Naive thymus-derived CD4-positive, alpha-beta T cell (primary cell): ENCODE data around the gene TTC39A. TPM values are rescaled to one million over a fixed set of nuclear protein-coding genes. Genes with fewer than 3 reads are reported as not detected.

Source experiments
- ATAC-seq: fragments of 150-1000 bp; cut with Tn5 transposase; 2 replicates; pipeline ENCODE4 v1.10.0; 2021; ENCODE audit warnings: mild to moderate bottlenecking, moderate library complexity
- CTCF ChIA-PET: fragments of 350-600 bp; sonication (Branson Sonifier 250); formaldehyde crosslinking; loops from one replicate; lab custom pipeline; 2021; ENCODE audit warnings: antibody characterized with exemption; lab: Charles Lee
- POLR2A ChIA-PET: fragments of 350-600 bp; sonication (Branson Sonifier 250); formaldehyde crosslinking; loops from one replicate; lab custom pipeline; 2021; ENCODE audit warnings: antibody characterized with exemption, inconsistent platforms; lab: Charles Lee
- DNase-seq, 9 donors: peaks; one replicate each; pipeline versions ENCODE4 v3.0.0 to v3.0.0-alpha.2; 2020 to 2022; ENCODE audit warnings: mixed read lengths in 1 of 9
- H3K27ac ChIP-seq: one replicate; pipeline ENCODE4 v1.7.0; 2013; ENCODE audit warnings: mild to moderate bottlenecking, low read depth, low read length, moderate library complexity
- H3K27me3 ChIP-seq, 2 donors: one replicate each; pipeline ENCODE4 v1.7.0; 2013; ENCODE audit warnings: low read length in 2 of 2, mild to moderate bottlenecking in 2 of 2, moderate library complexity in 2 of 2; ENCODE audit not compliant: control insufficient read depth in 2 of 2, insufficient read depth in 2 of 2
- H3K36me3 ChIP-seq, 3 experiments: 1 replicate in 2 of 3; 2 replicates in 1 of 3; pipeline ENCODE4 v1.7.0; 2013; ENCODE audit warnings: low read length in 3 of 3, mild to moderate bottlenecking in 3 of 3, moderate library complexity in 1 of 3; ENCODE audit not compliant: insufficient read depth in 3 of 3, control insufficient read depth in 2 of 3
- H3K4me1 ChIP-seq, 2 donors: one replicate each; pipeline ENCODE4 v1.7.0; 2013; ENCODE audit warnings: low read length in 2 of 2, mild to moderate bottlenecking in 2 of 2, moderate library complexity in 1 of 2; ENCODE audit not compliant: control insufficient read depth in 2 of 2, insufficient read depth in 2 of 2
- H3K4me3 ChIP-seq: 2 replicates; pipeline ENCODE4 v1.7.0; 2013; ENCODE audit warnings: mild to moderate bottlenecking, low read length
- H3K9me3 ChIP-seq, 3 experiments: 1 replicate in 2 of 3; 2 replicates in 1 of 3; pipeline ENCODE4 v1.7.0; 2013; ENCODE audit warnings: low read length in 3 of 3; ENCODE audit not compliant: control insufficient read depth in 2 of 3
- H3K27ac Mint-ChIP-seq, 9 donors: one replicate each; pipeline ENCODE4 v1.8.0; 2020 to 2022; ENCODE audit warnings: mixed read lengths in 9 of 9, mild to moderate bottlenecking in 8 of 9, moderate library complexity in 5 of 9, inconsistent platforms in 2 of 9
- H3K27me3 Mint-ChIP-seq, 5 donors: one replicate each; pipeline ENCODE4 v1.8.0; 2021 to 2022; ENCODE audit warnings: mixed read lengths in 5 of 5, mild to moderate bottlenecking in 1 of 5
- H3K36me3 Mint-ChIP-seq, 5 donors: one replicate each; pipeline ENCODE4 v1.8.0; 2020 to 2022; ENCODE audit warnings: mixed read lengths in 5 of 5, mild to moderate bottlenecking in 3 of 5, inconsistent platforms in 1 of 5
- H3K4me1 Mint-ChIP-seq, 7 donors: one replicate each; pipeline ENCODE4 v1.8.0; 2020 to 2022; ENCODE audit warnings: mixed read lengths in 7 of 7, mild to moderate bottlenecking in 3 of 7, inconsistent platforms in 1 of 7
- H3K4me3 Mint-ChIP-seq, 10 donors: one replicate each; pipeline ENCODE4 v1.8.0; 2020 to 2022; ENCODE audit warnings: mild to moderate bottlenecking in 10 of 10, mixed read lengths in 10 of 10, moderate library complexity in 6 of 10, inconsistent platforms in 2 of 10
- H3K9me3 Mint-ChIP-seq, 11 donors: one replicate each; pipeline ENCODE4 v1.8.0; 2020 to 2022; ENCODE audit warnings: mixed read lengths in 11 of 11, mild to moderate bottlenecking in 4 of 11, inconsistent platforms in 1 of 11, moderate library complexity in 1 of 11
- intact Hi-C, 2 donors: fragments of 100-400 bp; cut with micrococcal nuclease; formaldehyde crosslinking; loops; one replicate each; pipeline ENCODE4 v1.15.1; 2023
- polyA plus RNA-seq, 2 donors: library from polyadenylated mRNA; unstranded; fragments of 300-500 nt; fragmentation: Illumina TruSeq; gene quantifications; one replicate each; pipeline ENCODE4 v1.2.3, GENCODE V29; 2021
- total RNA-seq, 6 experiments: library from RNA in 5 of 6; stranded (reverse) in 5 of 6; gene quantifications; 1 replicate in 5 of 6; 2 replicates in 1 of 6; pipeline ENCODE4 v1.2.3 and lab custom pipeline; 2021 to 2026

The TTC39A gene
- total and polyA plus RNA-seq, 7 experiments from 2014 or later = 0.16 TPM; not detected in 6

DNA sequence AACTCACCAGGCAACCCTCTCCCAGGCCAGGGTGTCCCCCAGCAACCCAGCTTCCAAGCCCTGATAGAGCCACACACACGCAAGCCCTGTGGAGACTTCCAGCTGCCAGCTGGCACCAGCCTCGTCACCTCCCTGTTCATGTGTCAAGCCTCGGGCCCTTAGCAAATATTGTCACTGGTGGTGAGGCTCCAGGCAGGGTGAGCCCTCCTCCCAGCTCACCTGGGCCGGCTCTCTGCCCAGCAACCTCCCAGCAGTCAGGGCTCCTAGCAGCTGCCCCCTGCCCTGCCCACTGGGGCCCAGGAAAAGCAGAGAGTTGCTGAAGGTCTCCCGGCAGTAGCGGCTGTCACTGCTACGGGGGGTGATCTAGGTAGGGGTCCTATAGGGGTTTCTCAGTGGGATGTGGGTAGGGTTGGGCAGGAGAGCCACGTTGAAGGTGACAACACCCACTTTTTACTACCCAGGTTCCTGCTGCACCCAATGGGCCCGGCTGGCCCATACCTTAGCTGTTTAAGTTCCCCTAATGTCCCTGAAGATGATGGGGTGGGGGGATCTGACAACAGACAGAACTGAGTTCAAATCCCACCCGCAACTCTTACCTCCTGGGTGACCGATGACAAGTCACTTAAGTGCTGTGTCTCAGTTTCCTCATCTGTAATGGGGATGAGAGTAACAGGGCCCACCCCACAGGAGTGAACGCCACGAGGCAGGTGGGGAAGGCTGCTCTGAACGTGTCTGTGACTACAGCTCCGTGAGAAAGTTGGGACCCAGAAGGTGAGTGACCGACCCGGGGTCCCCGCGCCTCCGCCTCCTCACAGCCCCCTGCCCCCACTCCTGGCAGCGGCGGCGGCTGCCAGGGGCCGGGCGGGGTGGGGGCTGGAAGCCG, 678 bp downstream of the TTC39A start:
- Histone ChIP-seq H3K4me1 (no peaks in the 10 kb centered on the region), H3K27ac (no peak overlapping the region), H3K4me3 (no peak overlapping the region), H3K36me3 (no peaks in the 10 kb centered on the region), H3K27me3 (peaks cover 5 to 11% of the 10 kb centered on the region in 2 donors), H3K9me3 (no peaks in the 10 kb centered on the region)
- H3K27ac Mint-ChIP-seq = no peak overlapping the region
- no peaks in the 10 kb centered on the region for H3K9me3 Mint-ChIP-seq
- POLR2A ChIA-PET = no interaction called here
- H3K4me3 Mint-ChIP-seq = peak overlapping the region in 8 of 10 donors; percentile 16 to 71 (median 51)
- intact Hi-C loops = loop anchor here in 1 of 2 donors (10.0 kb wide), 1 partner anchor 435 kb away; no protein-coding TSS in a partner anchor
- CTCF ChIA-PET = no interaction called here
- peaks cover 0 to 9% (median 5%) of the 10 kb centered on the region in 7 donors for H3K4me1 Mint-ChIP-seq
- H3K27me3 Mint-ChIP-seq = peaks cover 27 to 42% (median 30%) of the 10 kb centered on the region in 5 donors
- peaks cover 0 to 4% (median 0%) of the 10 kb centered on the region in 5 donors for H3K36me3 Mint-ChIP-seq
- DNase-seq = no peak
- no peak for ATAC-seq

DNA sequence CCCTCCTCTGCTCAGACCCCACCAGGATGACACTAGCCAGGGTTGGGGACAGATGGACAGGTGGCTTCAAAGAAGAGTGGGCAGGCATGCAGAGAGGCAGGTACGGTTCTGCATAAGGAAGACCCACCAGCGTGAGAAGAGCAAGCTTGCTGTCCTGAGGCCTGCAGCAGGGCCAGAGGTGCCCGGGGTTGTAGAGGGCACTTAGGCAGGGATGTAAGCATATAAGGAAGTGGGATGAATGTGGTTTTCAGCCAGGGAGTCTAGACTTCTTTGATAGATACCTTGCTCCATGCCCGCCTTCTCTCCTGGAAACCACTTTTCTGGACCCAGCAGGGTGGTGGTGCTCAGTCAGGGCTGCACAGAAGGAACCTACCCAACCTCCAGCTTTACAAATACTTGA, 1.4 kb downstream of the TTC39A start:
- Mint-ChIP-seq H3K27ac (no peak overlapping the region), H3K4me3 (peak overlapping the region in 9 of 10 donors; percentile 25 to 71 (median 45)), H3K27me3 (peaks cover 27 to 42% (median 30%) of the 10 kb centered on the region in 5 donors), H3K4me1 (peaks cover 0 to 9% (median 5%) of the 10 kb centered on the region in 7 donors), H3K9me3 (no peaks in the 10 kb centered on the region), H3K36me3 (peaks cover 0 to 4% (median 0%) of the 10 kb centered on the region in 5 donors)
- intact Hi-C loops = no loop called here
- POLR2A ChIA-PET = no interaction called here
- Histone ChIP-seq H3K4me3 (no peak overlapping the region), H3K27me3 (peaks cover 5 to 11% of the 10 kb centered on the region in 2 donors), H3K9me3 (no peaks in the 10 kb centered on the region), H3K27ac (no peak overlapping the region), H3K4me1 (no peaks in the 10 kb centered on the region), H3K36me3 (no peaks in the 10 kb centered on the region)
- DNase-seq (no peak), ATAC-seq (no peak)
- CTCF ChIA-PET = no interaction called here

DNA sequence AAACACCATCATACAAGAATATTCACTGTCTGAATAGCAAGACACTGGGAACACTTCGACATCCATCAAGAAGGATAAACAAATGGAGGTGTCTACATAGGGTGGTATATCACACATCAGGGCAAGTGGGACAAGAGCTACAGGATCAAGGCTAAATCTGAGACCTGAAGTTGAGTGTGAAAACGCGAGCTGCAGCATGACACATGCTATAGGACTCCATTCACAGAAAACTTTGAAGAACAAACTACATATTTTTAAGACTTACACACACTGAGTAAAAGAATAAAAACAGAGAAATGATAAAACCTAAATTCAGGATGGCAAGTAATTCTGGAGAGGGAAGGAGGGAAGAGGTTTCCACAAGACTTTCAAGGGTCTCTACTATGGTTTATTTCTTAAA, 2.1 kb downstream of the TTC39A start:
- Histone ChIP-seq H3K27me3 (peaks cover 5 to 11% of the 10 kb centered on the region in 2 donors), H3K4me3 (no peak overlapping the region), H3K4me1 (no peaks in the 10 kb centered on the region), H3K9me3 (no peaks in the 10 kb centered on the region), H3K36me3 (no peaks in the 10 kb centered on the region), H3K27ac (no peak overlapping the region)
- Mint-ChIP-seq H3K4me3 (peak overlapping the region in 1 of 10 donors; percentile 21), H3K27ac (no peak overlapping the region), H3K36me3 (peaks cover 0 to 4% (median 0%) of the 10 kb centered on the region in 5 donors), H3K4me1 (peaks cover 0 to 9% (median 5%) of the 10 kb centered on the region in 7 donors), H3K27me3 (peaks cover 27 to 45% (median 30%) of the 10 kb centered on the region in 5 donors), H3K9me3 (no peaks in the 10 kb centered on the region)
- CTCF ChIA-PET = no interaction called here
- no peak for DNase-seq
- intact Hi-C loops = no loop called here
- POLR2A ChIA-PET = no interaction called here
- no peak for ATAC-seq

DNA sequence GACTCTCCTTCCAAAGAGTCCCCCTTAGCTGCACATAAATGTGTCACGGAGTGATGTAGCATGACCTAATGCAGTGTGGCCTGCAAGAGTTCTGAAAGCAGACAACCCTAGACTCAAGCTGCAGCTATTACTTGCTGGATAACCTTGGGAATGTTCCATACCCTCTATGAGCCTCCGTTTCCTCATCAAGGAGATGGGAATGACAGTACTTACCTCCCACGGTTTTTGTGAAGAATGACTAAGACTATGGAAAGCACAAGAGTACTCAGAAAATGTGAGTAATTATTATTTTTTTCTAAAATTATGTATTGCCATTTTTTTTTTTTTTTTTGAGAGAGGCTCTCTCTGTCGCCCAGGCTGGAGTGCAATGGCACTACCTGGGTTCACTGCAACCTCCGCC, 3.0 kb downstream of the TTC39A start:
- ATAC-seq (no peak), DNase-seq (no peak)
- H3K9me3 ChIP-seq = no peaks in the 10 kb centered on the region
- H3K27me3 ChIP-seq = peaks cover 5 to 11% of the 10 kb centered on the region in 2 donors
- intact Hi-C loops = no loop called here
- H3K4me3 ChIP-seq = no peak overlapping the region
- no peaks in the 10 kb centered on the region for H3K36me3 ChIP-seq
- no peaks in the 10 kb centered on the region for H3K4me1 ChIP-seq
- no peaks in the 10 kb centered on the region for H3K9me3 Mint-ChIP-seq
- POLR2A ChIA-PET = no interaction called here
- peaks cover 0 to 4% (median 0%) of the 10 kb centered on the region in 5 donors for H3K36me3 Mint-ChIP-seq
- CTCF ChIA-PET = no interaction called here
- H3K4me1 Mint-ChIP-seq = peaks cover 0 to 9% (median 5%) of the 10 kb centered on the region in 7 donors
- no peak overlapping the region for H3K27ac Mint-ChIP-seq
- peaks cover 27 to 50% (median 30%) of the 10 kb centered on the region in 5 donors for H3K27me3 Mint-ChIP-seq
- no peak overlapping the region for H3K27ac ChIP-seq
- no peak overlapping the region for H3K4me3 Mint-ChIP-seq

DNA sequence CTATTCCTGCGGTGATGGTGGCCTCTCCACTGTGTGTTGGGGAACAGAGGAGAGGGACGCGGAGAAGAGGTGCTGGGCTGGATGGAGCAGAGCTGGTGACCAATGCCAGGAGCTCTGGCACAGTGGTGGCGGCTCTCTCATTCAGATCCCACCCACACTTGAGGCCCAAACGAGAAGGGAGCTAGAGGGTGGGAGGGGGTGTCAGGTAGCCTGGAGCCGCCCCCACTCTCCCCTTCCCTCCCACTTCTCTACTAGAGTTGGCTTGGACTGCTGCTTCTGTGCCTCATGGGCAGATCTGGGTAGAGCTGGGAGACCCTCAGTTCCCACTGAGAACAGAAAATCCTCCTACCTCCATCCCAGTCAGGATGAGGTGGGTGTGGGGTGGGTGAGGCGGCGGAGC, 3.5 kb downstream of the TTC39A start:
- no peak overlapping the region for H3K4me3 Mint-ChIP-seq
- peaks cover 0 to 9% (median 5%) of the 10 kb centered on the region in 7 donors for H3K4me1 Mint-ChIP-seq
- ChIA-PET POLR2A (no interaction called here), CTCF (no interaction called here)
- intact Hi-C loops = no loop called here
- ATAC-seq (no peak), DNase-seq (no peak)
- H3K27me3 Mint-ChIP-seq = peaks cover 26 to 49% (median 29%) of the 10 kb centered on the region in 5 donors
- H3K36me3 Mint-ChIP-seq = peaks cover 0 to 4% (median 0%) of the 10 kb centered on the region in 5 donors
- H3K27me3 ChIP-seq = peaks cover 5 to 11% of the 10 kb centered on the region in 2 donors
- no peaks in the 10 kb centered on the region for H3K36me3 ChIP-seq
- no peak overlapping the region for H3K4me3 ChIP-seq
- H3K27ac ChIP-seq = no peak overlapping the region
- no peak overlapping the region for H3K27ac Mint-ChIP-seq
- no peaks in the 10 kb centered on the region for H3K9me3 ChIP-seq
- H3K4me1 ChIP-seq = no peaks in the 10 kb centered on the region
- no peaks in the 10 kb centered on the region for H3K9me3 Mint-ChIP-seq

DNA sequence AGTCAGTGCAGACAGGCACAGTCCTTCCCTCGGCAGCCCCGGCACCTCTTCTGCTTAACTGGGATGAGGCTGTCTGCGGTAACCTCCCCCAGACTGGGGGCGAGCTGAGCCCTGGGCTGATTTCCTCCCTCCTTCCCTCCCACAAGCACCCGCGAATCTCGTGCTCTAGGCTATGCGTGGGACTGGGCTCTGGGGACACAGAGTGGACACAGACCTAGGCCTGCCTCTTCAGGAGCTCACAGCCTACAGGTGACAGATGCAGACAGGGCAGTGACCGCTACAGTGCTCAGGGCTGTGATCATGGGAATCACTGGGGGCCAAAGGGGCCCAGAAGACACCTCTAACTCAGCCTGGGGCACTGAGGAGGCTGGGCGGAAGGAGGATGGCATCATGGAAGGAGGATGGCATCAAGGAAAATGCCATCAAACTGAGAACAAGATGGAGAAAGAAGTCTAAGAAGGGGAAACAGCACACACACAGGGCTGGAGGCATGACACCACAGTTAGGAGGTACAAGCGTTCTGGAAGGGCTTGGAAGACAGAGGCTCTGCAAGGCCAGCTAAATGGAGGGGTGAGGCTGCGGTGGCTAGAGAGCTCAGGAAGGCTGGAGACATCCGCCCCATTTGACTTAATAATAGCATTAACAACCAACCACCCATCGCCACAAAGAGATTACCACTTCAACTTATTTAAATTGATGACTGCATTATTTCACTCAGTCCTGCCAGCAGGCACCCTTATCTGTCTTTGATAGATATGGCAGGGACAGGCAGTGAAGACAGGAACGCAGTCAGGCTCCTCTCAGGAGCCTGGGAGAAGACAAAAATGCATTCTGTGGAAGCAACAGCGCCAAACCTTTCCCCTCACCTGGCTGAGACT, 4.2 kb downstream of the TTC39A start:
- Histone ChIP-seq H3K36me3 (no peaks in the 10 kb centered on the region), H3K9me3 (no peaks in the 10 kb centered on the region), H3K4me1 (no peaks in the 10 kb centered on the region), H3K4me3 (no peak overlapping the region), H3K27me3 (peaks cover 5% of the 10 kb centered on the region in 2 donors), H3K27ac (no peak overlapping the region)
- Mint-ChIP-seq H3K36me3 (peaks cover 0 to 4% (median 0%) of the 10 kb centered on the region in 5 donors), H3K27me3 (peaks cover 19 to 42% (median 22%) of the 10 kb centered on the region in 5 donors), H3K27ac (no peak overlapping the region), H3K9me3 (no peaks in the 10 kb centered on the region), H3K4me3 (no peak overlapping the region), H3K4me1 (peaks cover 0 to 5% (median 1%) of the 10 kb centered on the region in 7 donors)
- intact Hi-C loops = no loop called here
- DNase-seq = no peak
- ChIA-PET POLR2A (no interaction called here), CTCF (no interaction called here)
- no peak for ATAC-seq
